Activated naive CD8-positive, alpha-beta T cell (primary cell): ENCODE data around the gene MRPL16.
"Not testable (repeated sequence)": the region's sequence is repeated elsewhere in the genome, so short reads cannot be mapped to it uniquely, and the experiment has no call there.

Experiments used
- H3K27ac Mint-ChIP-seq: one replicate; pipeline ENCODE4 v1.8.0; 2021; ENCODE audit warnings: mixed read lengths
- H3K27me3 Mint-ChIP-seq: one replicate; pipeline ENCODE4 v1.8.0; 2021; ENCODE audit warnings: mixed read lengths
- H3K36me3 Mint-ChIP-seq: one replicate; pipeline ENCODE4 v1.8.0; 2021; ENCODE audit warnings: mixed read lengths
- H3K4me1 Mint-ChIP-seq: one replicate; pipeline ENCODE4 v1.8.0; 2021; ENCODE audit warnings: low read depth, mixed read lengths
- H3K4me3 Mint-ChIP-seq: one replicate; pipeline ENCODE4 v1.8.0; 2021; ENCODE audit warnings: mild to moderate bottlenecking, mixed read lengths
- H3K9me3 Mint-ChIP-seq: one replicate; pipeline ENCODE4 v1.8.0; 2021; ENCODE audit warnings: low read depth, mixed read lengths

MRPL16 gene

GRCh38 chr11:59829358-59829757 lies 18.8 kb upstream of the MRPL16 start:
- Mint-ChIP-seq H3K4me3 (no peak overlapping the region), H3K9me3 (no peaks in the 10 kb centered on the region), H3K27ac (no peak overlapping the region), H3K27me3 (peaks cover 2% of the 10 kb centered on the region), H3K36me3 (no peaks in the 10 kb centered on the region), H3K4me1 (no peaks in the 10 kb centered on the region)

- no peaks in the 10 kb centered on the region for H3K27me3 Mint-ChIP-seq
- H3K4me1 Mint-ChIP-seq = peaks cover 2% of the 10 kb centered on the region
- H3K27ac Mint-ChIP-seq = no peak overlapping the region
These were observed 12.5 kb upstream of the MRPL16 start for GRCh38 chr11:59822989-59823566.

GRCh38 chr11:59818572-59818971 lies 8.0 kb upstream of the MRPL16 start:
- no peaks in the 10 kb centered on the region for H3K27me3 Mint-ChIP-seq
- no peak overlapping the region for H3K27ac Mint-ChIP-seq
- no peaks in the 10 kb centered on the region for H3K9me3 Mint-ChIP-seq
- H3K4me1 Mint-ChIP-seq = peaks cover 6% of the 10 kb centered on the region
- H3K4me3 Mint-ChIP-seq = no peak overlapping the region
- H3K36me3 Mint-ChIP-seq = no peaks in the 10 kb centered on the region

More at GRCh38 chr11:59822989-59823566, 12.5 kb upstream of the MRPL16 start:
- Mint-ChIP-seq H3K9me3 (no peaks in the 10 kb centered on the region), H3K4me3 (no peak overlapping the region), H3K36me3 (no peaks in the 10 kb centered on the region)

- H3K27me3 Mint-ChIP-seq, H3K36me3 Mint-ChIP-seq, H3K27ac Mint-ChIP-seq, H3K4me1 Mint-ChIP-seq, H3K4me3 Mint-ChIP-seq, H3K9me3 Mint-ChIP-seq: not testable (repeated sequence)
These were observed 5.9 kb upstream of the MRPL16 start for GRCh38 chr11:59816434-59816833.

GRCh38 chr11:59815754-59816153 lies 5.2 kb upstream of the MRPL16 start:
- Mint-ChIP-seq H3K27ac (no peak overlapping the region), H3K4me1 (peaks cover 14% of the 10 kb centered on the region), H3K27me3 (no peaks in the 10 kb centered on the region), H3K36me3 (peaks cover 9% of the 10 kb centered on the region), H3K4me3 (no peak overlapping the region), H3K9me3 (no peaks in the 10 kb centered on the region)

GRCh38 chr11:59814021-59814420 lies 3.4 kb upstream of the MRPL16 start:
- Mint-ChIP-seq H3K9me3 (no peaks in the 10 kb centered on the region), H3K4me3 (no peak overlapping the region), H3K4me1 (peaks cover 19% of the 10 kb centered on the region), H3K36me3 (peaks cover 9% of the 10 kb centered on the region), H3K27ac (no peak overlapping the region), H3K27me3 (no peaks in the 10 kb centered on the region)

GRCh38 chr11:59813364-59813763 lies 2.8 kb upstream of the MRPL16 start:
- H3K4me3 Mint-ChIP-seq = no peak overlapping the region

GRCh38 chr11:59812220-59812619 lies 1.6 kb upstream of the MRPL16 start:
- Mint-ChIP-seq H3K4me1 (peaks cover 23% of the 10 kb centered on the region), H3K36me3 (peaks cover 9% of the 10 kb centered on the region), H3K27me3 (no peaks in the 10 kb centered on the region), H3K4me3 (no peak overlapping the region), H3K27ac (no peak overlapping the region), H3K9me3 (no peaks in the 10 kb centered on the region)

More at GRCh38 chr11:59813364-59813763, 2.8 kb upstream of the MRPL16 start:
- no peaks in the 10 kb centered on the region for H3K27me3 Mint-ChIP-seq
- peaks cover 9% of the 10 kb centered on the region for H3K36me3 Mint-ChIP-seq
- no peaks in the 10 kb centered on the region for H3K9me3 Mint-ChIP-seq
- no peak overlapping the region for H3K27ac Mint-ChIP-seq
- H3K4me1 Mint-ChIP-seq = peaks cover 22% of the 10 kb centered on the region

- Mint-ChIP-seq H3K9me3 (no peaks in the 10 kb centered on the region), H3K27ac (peak overlapping the region; percentile 88), H3K4me1 (peaks cover 23% of the 10 kb centered on the region), H3K4me3 (peak overlapping the region; percentile 94), H3K27me3 (no peaks in the 10 kb centered on the region), H3K36me3 (peaks cover 9% of the 10 kb centered on the region)
These were observed 307 bp upstream of the MRPL16 start for GRCh38 chr11:59810911-59811259.

GRCh38 chr11:59807047-59807610 lies 3.4 kb downstream of the MRPL16 start:
- H3K27me3 Mint-ChIP-seq = no peaks in the 10 kb centered on the region
- H3K9me3 Mint-ChIP-seq = no peaks in the 10 kb centered on the region
- H3K36me3 Mint-ChIP-seq = peaks cover 5% of the 10 kb centered on the region
- peak overlapping the region; percentile 74 for H3K27ac Mint-ChIP-seq
- no peak overlapping the region for H3K4me3 Mint-ChIP-seq
- H3K4me1 Mint-ChIP-seq = peaks cover 19% of the 10 kb centered on the region

GRCh38 chr11:59804061-59804460 lies 6.5 kb downstream of the MRPL16 start:
- H3K4me3 Mint-ChIP-seq = no peak overlapping the region
- no peaks in the 10 kb centered on the region for H3K27me3 Mint-ChIP-seq
- H3K9me3 Mint-ChIP-seq = no peaks in the 10 kb centered on the region
- no peak overlapping the region for H3K27ac Mint-ChIP-seq
- H3K4me1 Mint-ChIP-seq = peaks cover 6% of the 10 kb centered on the region
- H3K36me3 Mint-ChIP-seq = no peaks in the 10 kb centered on the region

- Mint-ChIP-seq H3K27me3 (no peaks in the 10 kb centered on the region), H3K36me3 (peaks cover 1% of the 10 kb centered on the region), H3K27ac (no peak overlapping the region), H3K4me1 (no peaks in the 10 kb centered on the region), H3K4me3 (no peak overlapping the region), H3K9me3 (no peaks in the 10 kb centered on the region)
These were observed 7.9 kb downstream of the MRPL16 start for GRCh38 chr11:59802639-59803176.

GRCh38 chr11:59801981-59802638 lies 8.5 kb downstream of the MRPL16 start:
- no peaks in the 10 kb centered on the region for H3K4me1 Mint-ChIP-seq
- H3K9me3 Mint-ChIP-seq = no peaks in the 10 kb centered on the region
- H3K4me3 Mint-ChIP-seq = no peak overlapping the region
- peaks cover 6% of the 10 kb centered on the region for H3K36me3 Mint-ChIP-seq
- no peaks in the 10 kb centered on the region for H3K27me3 Mint-ChIP-seq
- no peak overlapping the region for H3K27ac Mint-ChIP-seq

- H3K36me3 Mint-ChIP-seq = peaks cover 7% of the 10 kb centered on the region
These were observed 9.3 kb downstream of the MRPL16 start for GRCh38 chr11:59801160-59801706.

GRCh38 chr11:59800390-59801025 lies 10.1 kb downstream of the MRPL16 start:
- H3K4me1 Mint-ChIP-seq = no peaks in the 10 kb centered on the region
- H3K27me3 Mint-ChIP-seq = no peaks in the 10 kb centered on the region
- peaks cover 7% of the 10 kb centered on the region for H3K36me3 Mint-ChIP-seq
- no peak overlapping the region for H3K27ac Mint-ChIP-seq
- H3K9me3 Mint-ChIP-seq = no peaks in the 10 kb centered on the region
- H3K4me3 Mint-ChIP-seq = no peak overlapping the region

More at GRCh38 chr11:59801160-59801706, 9.3 kb downstream of the MRPL16 start:
- H3K27me3 Mint-ChIP-seq = no peaks in the 10 kb centered on the region
- H3K4me3 Mint-ChIP-seq = no peak overlapping the region
- no peaks in the 10 kb centered on the region for H3K9me3 Mint-ChIP-seq
- no peaks in the 10 kb centered on the region for H3K4me1 Mint-ChIP-seq
- H3K27ac Mint-ChIP-seq = no peak overlapping the region
